ENCODE results near the gene CD248.

- no peak for TF ChIP-seq POLR2A (IDR thresholded peaks at IDR 0.05; ENCODE audit: low read depth, low read length)
- TF ChIP-seq POLR2AphosphoS5 (IDR thresholded peaks at IDR 0.05; ENCODE audit: low read depth, low read length), result no peak
- no peak for TF ChIP-seq TAF1 (IDR thresholded peaks at IDR 0.05; ENCODE audit: borderline replicate concordance, low read depth, low read length)
These were observed 40.7 kb downstream of the CD248 start for GRCh38 chr11:66275984-66276612.

Measured in GM12892 (cell line).